IPS-NIHi7 (cell line): ENCODE results near the gene CBX7.
"Not testable (repeated sequence)": the region's sequence is repeated elsewhere in the genome, so short reads cannot be mapped to it uniquely, and the experiment has no call there.

Experiments
- DNase-seq: peaks from one replicate; pipeline ENCODE4 v3.0.0; 2012; ENCODE audit warnings: mixed read lengths; ENCODE audit errors: extremely low spot score

CBX7 gene

GRCh38 chr22:39174498-39175352, 22.2 kb upstream of the CBX7 start:
- DNase-seq, result peak; percentile 92

GRCh38 chr22:39173787-39174497, 21.5 kb upstream of the CBX7 start:
- DNase-seq, result no peak

- no peak for DNase-seq
These were observed 20.7 kb upstream of the CBX7 start for GRCh38 chr22:39173050-39173706.

- DNase-seq, result not testable (repeated sequence)
These were observed 20.0 kb upstream of the CBX7 start for GRCh38 chr22:39172265-39173049.

GRCh38 chr22:39171623-39172264, 19.3 kb upstream of the CBX7 start:
- no peak for DNase-seq

- DNase-seq, result peak; percentile 78
These were observed 18.5 kb upstream of the CBX7 start for GRCh38 chr22:39170825-39171622.

- no peak for DNase-seq
These were observed 17.5 kb upstream of the CBX7 start for GRCh38 chr22:39169797-39170466.

GRCh38 chr22:39166547-39166946, 14.1 kb upstream of the CBX7 start:
- no peak for DNase-seq

GRCh38 chr22:39156093-39156492, 3.6 kb upstream of the CBX7 start:
- DNase-seq, result not testable (repeated sequence)

- no peak for DNase-seq
These were observed 2.9 kb upstream of the CBX7 start for GRCh38 chr22:39155421-39155820.

GRCh38 chr22:39153220-39153717, 789 bp upstream of the CBX7 start:
- DNase-seq, result no peak

GRCh38 chr22:39152024-39152510, 413 bp downstream of the CBX7 start:
- DNase-seq, result no peak

GRCh38 chr22:39151329-39151975, 1.0 kb downstream of the CBX7 start:
- no peak for DNase-seq

GRCh38 chr22:39150848-39151215, 1.6 kb downstream of the CBX7 start:
- no peak for DNase-seq

- DNase-seq, result no peak
These were observed 2.3 kb downstream of the CBX7 start for GRCh38 chr22:39149915-39150847.

- peak; percentile 69 for DNase-seq
These were observed 3.5 kb downstream of the CBX7 start for GRCh38 chr22:39148727-39149535.
